GM12864 (cell line): ENCODE measurements around the gene PHACTR1.

Source experiments
- DNase-seq: peaks from one replicate; pipeline ENCODE4 v3.0.0-alpha.2; 2011; ENCODE audit warnings: low read depth
- H3K4me3 ChIP-seq: 2 replicates; pipeline ENCODE4 v1.5.1; 2011; ENCODE audit warnings: mild to moderate bottlenecking, low read depth, low read length, control low read depth
- CTCF ChIP-seq: IDR thresholded peaks from 2 replicates; pipeline ENCODE4 v1.5.1; 2011; ENCODE audit warnings: low read depth, mild to moderate bottlenecking, moderate library complexity, low read length, control low read depth, inconsistent platforms; ENCODE audit errors: missing control alignments

The PHACTR1 gene

GRCh38 chr6:13075141-13075845, 358.7 kb downstream of the PHACTR1 start:
- no peak overlapping the region for H3K4me3 ChIP-seq
- DNase-seq: no peak
- no peak for TF ChIP-seq CTCF

GRCh38 chr6:13076575-13076974, 360.0 kb downstream of the PHACTR1 start:
- no peak for DNase-seq
- TF ChIP-seq CTCF: no peak
- H3K4me3 ChIP-seq: no peak overlapping the region

GRCh38 chr6:13077117-13077516, 360.6 kb downstream of the PHACTR1 start:
- DNase-seq: no peak
- no peak for TF ChIP-seq CTCF

GRCh38 chr6:13079096-13079723, 362.6 kb downstream of the PHACTR1 start:
- no peak for DNase-seq
- H3K4me3 ChIP-seq: no peak overlapping the region
- no peak for TF ChIP-seq CTCF

More at GRCh38 chr6:13077117-13077516, 360.6 kb downstream of the PHACTR1 start:
- no peak overlapping the region for H3K4me3 ChIP-seq

GRCh38 chr6:13080462-13081188, 364.1 kb downstream of the PHACTR1 start:
- DNase-seq: no peak
- no peak overlapping the region for H3K4me3 ChIP-seq
- TF ChIP-seq CTCF: no peak

GRCh38 chr6:13081189-13081563, 364.6 kb downstream of the PHACTR1 start:
- no peak for TF ChIP-seq CTCF
- no peak for DNase-seq
- H3K4me3 ChIP-seq: no peak overlapping the region
